ENCODE data around the gene RASL12.
A peak's percentile ranks its signal among the peaks of the same experiment; 100 is the strongest.

DNA sequence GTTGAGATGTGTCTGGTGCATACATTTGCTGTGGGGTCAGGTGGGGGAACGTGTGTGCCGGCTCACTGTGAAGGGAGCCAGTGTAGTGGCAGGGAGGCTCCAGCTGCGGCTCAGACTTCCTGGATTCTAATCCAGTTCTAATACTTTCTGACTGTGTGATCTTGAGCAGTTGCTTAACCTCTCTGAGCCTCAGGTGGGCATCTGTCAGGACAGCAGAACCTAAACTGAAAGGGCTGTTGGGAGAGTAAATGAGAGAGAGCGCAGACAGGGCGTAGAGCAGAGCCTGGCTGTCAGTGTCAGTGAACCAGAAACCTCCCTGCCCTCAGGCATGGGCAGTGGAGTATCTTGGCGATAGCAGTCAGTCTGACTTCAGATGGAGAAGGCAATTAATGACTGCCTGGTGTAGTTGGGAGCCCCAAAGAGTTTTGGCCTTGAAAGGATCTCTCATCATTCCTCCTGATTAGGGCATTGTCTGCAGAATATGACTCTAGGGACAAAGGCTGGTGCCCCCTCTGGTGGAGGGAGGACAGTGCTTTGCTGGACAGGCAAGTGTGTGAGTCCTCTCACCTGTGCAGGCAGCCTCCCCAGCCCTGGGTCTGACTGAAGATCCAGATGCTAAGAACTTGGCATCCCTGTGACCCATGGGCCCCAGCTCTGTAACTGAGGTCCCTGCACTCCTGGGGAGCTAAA is 18.3 kb upstream of the RASL12 start:
- TF ChIP-seq CTCF (IDR thresholded peaks at IDR 0.05) = peak in 3 of 4 experiments; percentile 9 to 38 (median 35)
- TF ChIP-seq POLR2AphosphoS5 (IDR thresholded peaks at IDR 0.05) = no peak

Data from prostate gland (tissue), 2 donors.